Stimulated activated naive CD8-positive, alpha-beta T cell treated with anti-CD3 and anti-CD28 coated beads, Interleukin-15, amount 100 ng/mL, for 72 hours (primary cell): ENCODE data around the gene EXOSC3.
"Not testable (repeated sequence)": the region's sequence is repeated elsewhere in the genome, so short reads cannot be mapped to it uniquely, and the experiment has no call there.

Source experiments
- ATAC-seq: fragments of 150-1000 bp; cut with Tn5 transposase; 2 replicates; pipeline ENCODE4 v1.10.0; 2021; ENCODE audit warnings: mild to moderate bottlenecking, moderate library complexity
- DNase-seq, 2 donors: peaks; one replicate each; pipeline ENCODE4 v3.0.0; 2021 to 2022
- H3K27ac Mint-ChIP-seq, 2 donors: one replicate each; pipeline ENCODE4 v1.8.0; 2022; ENCODE audit warnings: mild to moderate bottlenecking in 2 of 2, mixed read lengths in 2 of 2, moderate library complexity in 2 of 2
- H3K27me3 Mint-ChIP-seq: one replicate; pipeline ENCODE4 v1.8.0; 2022; ENCODE audit warnings: mixed read lengths
- H3K4me1 Mint-ChIP-seq: one replicate; pipeline ENCODE4 v1.8.0; 2022; ENCODE audit warnings: mild to moderate bottlenecking, mixed read lengths
- H3K4me3 Mint-ChIP-seq, 2 donors: one replicate each; pipeline ENCODE4 v1.8.0; 2022; ENCODE audit warnings: mild to moderate bottlenecking in 2 of 2, mixed read lengths in 2 of 2, moderate library complexity in 1 of 2
- H3K9me3 Mint-ChIP-seq, 2 donors: one replicate each; pipeline ENCODE4 v1.8.0; 2022; ENCODE audit warnings: mixed read lengths in 2 of 2

EXOSC3 gene

GRCh38 chr9:37792122-37792521 is 7.3 kb upstream of the EXOSC3 start:
- Mint-ChIP-seq H3K4me3 (no peak overlapping the region), H3K9me3 (peaks cover 0 to 7% of the 10 kb centered on the region in 2 donors), H3K27ac (no peak overlapping the region), H3K27me3 (no peaks in the 10 kb centered on the region), H3K4me1 (no peaks in the 10 kb centered on the region)
- ATAC-seq (no peak), DNase-seq (no peak)

DNA sequence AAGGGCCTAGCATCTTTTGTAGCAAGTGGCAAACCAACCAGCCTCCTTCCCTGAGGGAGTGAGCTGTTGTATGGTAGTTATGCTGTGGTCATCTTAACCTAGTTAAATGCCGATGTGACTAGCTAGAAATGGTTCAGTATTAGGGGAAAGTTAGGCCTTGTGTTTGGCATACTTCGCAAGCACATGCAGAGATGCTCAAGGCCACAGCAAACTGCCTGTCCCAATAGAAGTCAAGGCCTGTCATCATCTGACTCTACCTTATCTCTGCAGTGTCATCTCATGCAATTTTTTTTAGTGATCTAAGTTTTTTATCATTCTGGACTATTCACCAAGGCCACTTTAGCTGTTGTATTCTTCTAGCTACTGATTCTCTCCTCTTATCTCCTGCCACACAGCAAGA is 5.2 kb upstream of the EXOSC3 start:
- no peaks in the 10 kb centered on the region for H3K27me3 Mint-ChIP-seq
- H3K27ac Mint-ChIP-seq: no peak overlapping the region
- H3K4me3 Mint-ChIP-seq: no peak overlapping the region
- peaks cover 9% of the 10 kb centered on the region for H3K4me1 Mint-ChIP-seq
- no peak for DNase-seq
- H3K9me3 Mint-ChIP-seq: peaks cover 0 to 7% of the 10 kb centered on the region in 2 donors
- no peak for ATAC-seq

DNA sequence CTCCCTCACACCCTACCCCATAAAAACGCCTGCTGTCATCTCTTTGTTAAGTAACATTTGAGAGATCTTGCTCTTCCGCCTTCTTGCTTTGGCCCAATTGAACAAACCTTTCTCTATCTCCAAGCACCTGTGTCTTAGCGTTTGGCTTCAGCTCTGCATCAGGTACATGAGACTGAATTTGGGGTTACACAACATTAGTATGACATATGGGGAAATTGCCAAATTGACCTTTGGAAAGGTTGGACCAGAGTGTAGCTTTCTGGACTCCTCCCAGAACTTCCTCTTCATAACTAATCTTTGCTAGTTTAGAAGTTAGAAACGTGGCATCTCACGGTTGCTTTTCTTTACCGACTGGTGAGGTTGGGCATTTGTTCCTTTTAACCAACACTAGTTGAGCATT is 3.5 kb upstream of the EXOSC3 start:
- H3K9me3 Mint-ChIP-seq: peaks cover 0 to 7% of the 10 kb centered on the region in 2 donors
- DNase-seq (no peak), ATAC-seq (no peak)
- H3K27me3 Mint-ChIP-seq: no peaks in the 10 kb centered on the region
- no peak overlapping the region for H3K27ac Mint-ChIP-seq
- peaks cover 25% of the 10 kb centered on the region for H3K4me1 Mint-ChIP-seq
- H3K4me3 Mint-ChIP-seq: no peak overlapping the region

DNA sequence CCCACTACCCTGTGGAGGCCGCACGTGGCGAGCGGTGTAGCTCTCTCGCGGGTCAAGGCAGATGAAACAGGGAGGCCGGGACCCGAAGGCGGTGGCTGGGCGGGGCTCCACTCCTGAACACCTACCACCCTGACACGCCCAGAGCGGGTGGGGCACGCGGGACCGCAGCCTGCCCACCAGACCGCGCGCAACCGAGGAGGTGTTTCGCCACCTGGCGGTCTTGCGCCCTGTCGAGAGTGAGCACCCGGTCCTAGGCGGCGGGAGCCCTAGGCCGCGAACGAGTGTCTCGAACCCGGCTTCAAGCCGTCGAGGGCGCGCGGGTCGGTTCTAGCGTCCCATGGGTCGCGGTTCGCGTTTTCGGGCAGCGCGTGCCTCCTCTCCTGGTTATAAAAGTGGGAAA is 2.2 kb upstream of the EXOSC3 start:
- Mint-ChIP-seq H3K4me1 (peaks cover 38% of the 10 kb centered on the region), H3K27ac (no peak overlapping the region), H3K27me3 (no peaks in the 10 kb centered on the region), H3K9me3 (peaks cover 0 to 7% of the 10 kb centered on the region in 2 donors), H3K4me3 (no peak overlapping the region)
- no peak for ATAC-seq
- DNase-seq: no peak

DNA sequence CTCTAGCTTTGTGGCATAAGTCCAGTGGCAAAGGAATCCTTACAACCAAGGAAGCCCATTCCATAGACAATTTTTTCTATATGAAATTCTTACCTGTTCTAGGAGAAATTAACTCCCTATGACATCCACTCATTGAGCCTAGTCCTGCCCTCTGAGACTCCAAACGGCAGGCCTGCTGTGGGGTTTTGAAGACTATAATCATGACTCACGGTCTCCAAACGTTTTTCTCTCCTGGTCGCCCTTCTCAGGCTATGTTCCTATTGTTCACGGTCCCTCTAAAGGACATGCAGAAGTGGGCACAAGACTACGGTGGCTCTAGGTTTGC is 611 bp downstream of the EXOSC3 start:
- H3K9me3 Mint-ChIP-seq: no peaks in the 10 kb centered on the region
- H3K4me1 Mint-ChIP-seq: peaks cover 52% of the 10 kb centered on the region
- no peak for DNase-seq
- peak overlapping the region; percentile 97 to 99 for H3K4me3 Mint-ChIP-seq
- peak overlapping the region; percentile 99 to 100 for H3K27ac Mint-ChIP-seq
- H3K27me3 Mint-ChIP-seq: no peaks in the 10 kb centered on the region
- ATAC-seq: peak; percentile 8

DNA sequence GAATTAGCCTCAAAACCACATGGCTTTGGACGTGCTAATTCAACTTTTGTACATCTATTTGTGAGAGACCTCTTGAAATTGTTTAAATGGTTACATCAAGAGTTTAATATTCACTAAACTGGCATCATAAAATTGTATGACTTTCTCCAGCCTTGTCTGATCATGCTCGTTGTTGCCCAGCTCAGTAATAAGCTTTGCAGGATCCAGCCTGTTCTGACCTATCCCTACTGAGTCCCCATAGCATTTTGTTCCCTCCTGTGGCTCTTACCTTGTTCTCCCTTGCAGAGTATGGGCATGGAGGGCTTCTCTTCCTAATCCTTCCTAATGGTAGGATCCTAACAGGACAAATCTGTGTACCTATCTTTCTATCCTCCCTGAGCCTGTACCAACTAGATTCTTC is 6.3 kb downstream of the EXOSC3 start:
- H3K27ac Mint-ChIP-seq: no peak overlapping the region

GRCh38 chr9:37776328-37776727 is 8.5 kb downstream of the EXOSC3 start:
- Mint-ChIP-seq H3K4me3 (no peak overlapping the region), H3K27me3 (no peaks in the 10 kb centered on the region), H3K9me3 (no peaks in the 10 kb centered on the region), H3K27ac (no peak overlapping the region), H3K4me1 (peaks cover 7% of the 10 kb centered on the region)
- DNase-seq (no peak), ATAC-seq (no peak)

More for the DNA sequence above, 6.3 kb downstream of the EXOSC3 start:
- ATAC-seq: no peak
- Mint-ChIP-seq H3K27me3 (no peaks in the 10 kb centered on the region), H3K4me3 (no peak overlapping the region), H3K4me1 (peaks cover 28% of the 10 kb centered on the region), H3K9me3 (no peaks in the 10 kb centered on the region)
- DNase-seq: no peak

GRCh38 chr9:37775216-37775919 is 9.5 kb downstream of the EXOSC3 start:
- Mint-ChIP-seq H3K27me3 (no peaks in the 10 kb centered on the region), H3K27ac (peak overlapping the region; percentile 20 to 55), H3K4me3 (no peak overlapping the region), H3K4me1 (peaks cover 4% of the 10 kb centered on the region), H3K9me3 (no peaks in the 10 kb centered on the region)
- DNase-seq: no peak
- no peak for ATAC-seq

- H3K27me3 Mint-ChIP-seq: no peaks in the 10 kb centered on the region
- no peaks in the 10 kb centered on the region for H3K4me1 Mint-ChIP-seq
- ATAC-seq (no peak), DNase-seq (no peak)
- H3K9me3 Mint-ChIP-seq: no peaks in the 10 kb centered on the region
- no peak overlapping the region for H3K4me3 Mint-ChIP-seq
- H3K27ac Mint-ChIP-seq: no peak overlapping the region
Measured at GRCh38 chr9:37769995-37770394, 14.9 kb downstream of the EXOSC3 start.

GRCh38 chr9:37769306-37769705 is 15.6 kb downstream of the EXOSC3 start:
- ATAC-seq: no peak
- DNase-seq: no peak
- H3K4me3 Mint-ChIP-seq: no peak overlapping the region
- H3K4me1 Mint-ChIP-seq: no peaks in the 10 kb centered on the region
- no peaks in the 10 kb centered on the region for H3K27me3 Mint-ChIP-seq
- no peaks in the 10 kb centered on the region for H3K9me3 Mint-ChIP-seq
- no peak overlapping the region for H3K27ac Mint-ChIP-seq

DNA sequence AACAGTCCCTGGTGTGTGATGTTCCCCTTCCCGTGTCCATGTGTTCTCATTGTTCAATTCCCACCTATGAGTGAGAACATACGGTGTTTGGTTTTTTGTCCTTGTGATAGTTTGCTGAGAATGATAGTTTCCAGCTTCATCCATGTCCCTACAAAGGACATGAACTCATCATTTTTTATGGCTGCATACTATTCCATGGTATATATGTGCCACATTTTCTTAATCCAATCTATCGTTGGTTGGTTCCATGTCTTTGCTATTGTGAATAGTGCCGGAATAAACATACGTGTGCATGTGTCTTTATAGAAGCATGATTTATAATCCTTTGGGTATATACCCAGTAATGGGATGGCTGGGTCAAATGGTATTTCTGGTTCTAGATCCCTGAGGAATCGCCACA is 19.6 kb downstream of the EXOSC3 start:
- not testable (repeated sequence) for H3K27ac Mint-ChIP-seq, DNase-seq, H3K27me3 Mint-ChIP-seq, ATAC-seq, H3K4me3 Mint-ChIP-seq, H3K9me3 Mint-ChIP-seq, H3K4me1 Mint-ChIP-seq

DNA sequence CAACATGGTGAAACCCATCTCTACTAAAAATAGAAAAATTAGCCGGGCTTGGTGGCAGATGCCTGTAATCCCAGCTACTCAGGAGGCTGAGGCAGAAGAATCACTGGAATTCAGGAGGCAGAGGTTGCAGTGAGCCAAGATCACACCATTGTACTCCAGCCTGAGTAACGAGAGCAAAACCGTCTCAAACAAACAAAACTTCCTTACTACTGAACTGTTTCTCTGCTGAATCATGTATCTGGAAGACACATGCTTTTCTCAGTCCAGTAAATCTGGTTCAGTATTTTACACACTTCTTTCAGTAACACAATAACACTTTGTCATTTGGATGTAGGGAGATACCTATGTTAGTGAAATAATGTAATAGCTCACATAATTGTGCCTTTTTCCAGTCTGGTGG is 23.4 kb downstream of the EXOSC3 start:
- Mint-ChIP-seq H3K9me3 (no peaks in the 10 kb centered on the region), H3K4me1 (peaks cover 9% of the 10 kb centered on the region), H3K4me3 (no peak overlapping the region), H3K27ac (no peak overlapping the region), H3K27me3 (no peaks in the 10 kb centered on the region)
- DNase-seq (no peak), ATAC-seq (no peak)

DNA sequence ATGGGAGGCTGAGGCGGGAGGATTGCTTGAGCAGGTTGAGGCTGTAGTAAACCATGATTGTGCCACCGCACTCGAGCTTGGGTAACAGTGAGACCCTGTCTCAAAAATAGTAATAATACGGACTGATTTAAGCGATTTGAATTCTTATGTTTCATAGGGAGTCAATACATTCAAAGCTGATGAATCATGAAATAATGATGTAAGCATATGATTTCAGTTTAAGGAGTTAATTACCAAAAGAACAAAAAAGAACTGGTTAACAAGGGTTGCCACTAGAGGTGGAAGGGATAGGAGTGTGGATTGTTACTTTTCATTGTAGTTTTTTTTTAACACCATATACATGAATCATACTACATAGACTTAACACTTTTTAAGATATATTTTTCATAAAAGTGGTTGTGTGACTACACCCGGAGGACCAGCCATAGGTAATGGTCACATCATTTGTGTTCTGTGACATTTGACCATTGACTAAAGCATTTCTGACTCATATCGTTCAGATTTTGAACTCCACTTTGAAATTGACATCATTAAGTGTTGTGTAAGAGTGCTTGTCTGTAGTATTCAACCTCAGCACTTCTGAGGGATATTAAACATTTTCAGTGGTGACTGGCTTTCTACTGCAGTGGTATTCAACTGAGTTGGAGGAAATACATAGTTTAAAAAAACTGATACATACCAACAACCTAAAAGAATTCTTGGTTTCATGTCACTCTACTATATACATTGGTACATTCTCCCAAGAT is 24.3 kb downstream of the EXOSC3 start:
- Mint-ChIP-seq H3K4me3 (no peak overlapping the region), H3K27ac (peak overlapping the region in 1 of 2 donors; percentile 2), H3K9me3 (no peaks in the 10 kb centered on the region), H3K27me3 (no peaks in the 10 kb centered on the region), H3K4me1 (peaks cover 17% of the 10 kb centered on the region)
- DNase-seq (no peak), ATAC-seq (no peak)

DNA sequence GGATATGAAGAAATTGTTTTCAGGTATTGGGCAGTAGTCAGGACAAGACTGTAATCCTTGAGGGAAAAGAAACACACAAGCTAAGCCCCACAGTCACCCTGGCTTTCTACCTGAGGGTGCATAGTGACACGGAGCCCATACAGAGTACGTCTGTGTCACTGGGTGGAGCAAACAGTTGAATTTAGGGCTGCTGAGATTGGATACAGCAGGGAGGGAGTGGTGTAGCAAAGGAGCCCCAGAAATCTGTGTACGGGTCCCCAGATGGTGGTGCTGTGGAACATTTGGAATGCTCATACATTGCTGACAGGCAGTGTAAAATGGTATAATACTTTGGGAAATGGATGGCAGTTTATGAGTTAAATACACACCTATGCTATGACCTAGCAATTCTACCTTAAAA is 26.1 kb downstream of the EXOSC3 start:
- no peaks in the 10 kb centered on the region for H3K9me3 Mint-ChIP-seq
- H3K27ac Mint-ChIP-seq: no peak overlapping the region
- no peak for ATAC-seq
- H3K4me3 Mint-ChIP-seq: no peak overlapping the region
- peaks cover 33% of the 10 kb centered on the region for H3K4me1 Mint-ChIP-seq
- no peaks in the 10 kb centered on the region for H3K27me3 Mint-ChIP-seq
- DNase-seq: no peak

DNA sequence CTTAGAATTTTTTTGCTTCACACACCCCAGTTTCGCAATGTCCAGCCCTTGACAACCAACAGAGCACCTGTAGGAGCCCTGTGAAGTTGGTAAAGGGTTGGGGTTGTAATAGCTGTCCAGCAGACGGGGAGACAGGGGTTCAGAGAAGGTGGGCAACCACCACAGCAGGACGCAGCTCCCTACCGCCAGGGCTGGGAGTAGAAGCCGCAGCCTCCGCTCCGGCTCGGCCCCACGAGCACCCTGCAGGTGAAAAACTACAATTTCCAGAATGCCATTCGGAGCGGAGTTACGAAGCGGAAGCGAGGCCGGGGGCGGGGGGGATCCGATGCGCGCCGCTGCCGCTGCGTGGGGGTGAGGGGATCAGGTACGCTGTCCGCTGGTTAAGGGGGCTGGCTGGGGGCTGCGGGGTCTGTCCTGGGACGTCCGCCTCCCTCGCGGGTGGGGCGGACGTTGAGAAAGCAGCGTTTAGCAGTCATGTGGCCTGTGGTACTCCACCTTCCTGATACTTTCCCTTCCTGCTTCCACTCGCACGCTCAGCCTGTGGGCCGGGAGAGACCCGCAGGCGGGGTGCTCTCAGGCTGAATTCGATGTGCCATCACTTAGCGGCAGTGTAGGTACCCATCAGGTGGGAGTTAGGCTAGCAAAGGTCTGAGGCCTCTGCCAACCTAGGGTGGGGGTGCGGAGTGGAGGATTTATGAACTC is 31.2 kb downstream of the EXOSC3 start, which contains the start of gene TRMT10B:
Gene TRMT10B, plus strand, starts transcription at position 317 of the 702 bp plus-strand sequence. CDS start 8,127 bp downstream, outside the sequence.
- Mint-ChIP-seq H3K4me1 (peaks cover 32% of the 10 kb centered on the region), H3K4me3 (peak within 1 kb of the TSS; percentile 83 to 92), H3K9me3 (peaks cover 0 to 3% of the 10 kb centered on the region in 2 donors), H3K27me3 (no peaks in the 10 kb centered on the region), H3K27ac (peak within 1 kb of the TSS; percentile 96 to 97)
- ATAC-seq (peak; percentile 89), DNase-seq (peak; percentile 66 to 69)
